HS-27A (cell line): ENCODE measurements around the gene PLCG1.
A peak's percentile ranks its signal among the peaks of the same experiment; 100 is the strongest.
"Not testable (repeated sequence)": the region's sequence is repeated elsewhere in the genome, so short reads cannot be mapped to it uniquely, and the experiment has no call there.

Experiments used
- DNase-seq: peaks from one replicate; pipeline ENCODE4 v3.0.0-alpha.2; 2012; ENCODE audit warnings: low read depth, missing footprints

The PLCG1 gene

DNA sequence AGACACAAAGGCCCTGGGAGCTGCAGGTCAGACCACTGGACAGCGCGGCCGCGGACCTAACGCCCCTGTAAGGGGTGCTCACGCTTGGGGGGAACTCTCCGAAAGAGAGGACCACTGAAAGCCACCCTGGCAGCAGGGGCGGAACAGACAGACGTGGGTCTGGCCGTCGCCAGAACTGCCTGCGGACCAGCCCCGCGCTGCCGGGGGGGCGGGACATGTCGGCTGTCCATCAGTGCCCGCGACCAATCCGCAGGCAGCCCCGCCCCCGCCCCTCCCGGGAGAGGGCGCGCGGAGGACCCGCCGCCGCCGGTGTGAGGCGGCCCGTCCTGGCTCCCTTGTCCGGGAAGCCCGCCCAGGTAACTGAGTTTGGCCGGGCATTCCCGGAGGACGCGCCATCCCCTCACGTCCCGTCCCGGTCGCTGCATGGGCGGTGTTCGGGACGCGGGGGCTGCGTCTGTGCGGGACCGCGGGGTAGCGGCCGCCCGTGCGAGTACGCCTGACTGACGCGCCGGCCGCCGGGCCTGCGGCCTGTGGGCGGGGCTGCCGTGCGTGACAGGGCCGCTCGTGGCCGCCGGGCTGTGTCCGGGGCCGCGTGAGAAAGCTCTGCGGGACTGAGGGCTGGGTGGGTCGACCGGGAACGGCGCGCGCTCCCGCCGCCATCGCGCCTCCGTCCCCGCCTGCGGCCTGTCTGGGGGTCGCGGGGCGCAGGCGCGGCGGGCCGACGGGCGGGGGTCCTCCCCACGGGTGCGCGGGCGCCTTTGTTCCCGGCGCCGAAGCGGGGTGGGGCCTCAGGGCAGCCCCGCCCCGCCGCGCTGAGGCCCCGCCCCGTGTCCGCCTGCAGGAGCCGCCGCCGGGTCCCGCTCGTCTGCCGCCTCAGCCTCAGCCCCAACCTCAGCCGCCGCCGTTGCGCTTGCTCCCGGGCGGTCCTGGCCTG is at the start of gene PLCG1:
Gene PLCG1 (plus strand): TSS at position 864 of the 934 bp plus-strand sequence. CDS start 99 bp downstream, outside the sequence.
- peak; percentile 50 for DNase-seq

DNA sequence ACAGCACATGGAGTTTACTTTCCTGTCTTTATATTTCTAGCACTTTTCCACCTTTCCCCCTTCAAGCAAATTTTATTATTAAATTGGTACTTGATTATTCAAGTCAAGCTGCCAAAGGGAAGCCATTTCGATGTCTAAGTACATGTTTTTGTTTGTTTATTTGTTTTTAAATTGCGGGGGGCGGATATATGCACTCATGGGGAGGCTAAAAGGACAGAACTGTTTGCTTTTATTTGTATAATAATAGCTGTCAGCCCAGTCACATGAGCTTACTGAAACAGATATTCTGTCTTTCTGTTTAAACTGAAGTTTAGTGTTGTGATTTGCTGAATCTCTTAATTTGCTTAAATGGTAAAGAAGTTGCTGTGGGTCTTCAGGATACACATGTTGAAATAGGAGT is 49.6 kb upstream of the PLCG1 start:
- DNase-seq: no peak

DNA sequence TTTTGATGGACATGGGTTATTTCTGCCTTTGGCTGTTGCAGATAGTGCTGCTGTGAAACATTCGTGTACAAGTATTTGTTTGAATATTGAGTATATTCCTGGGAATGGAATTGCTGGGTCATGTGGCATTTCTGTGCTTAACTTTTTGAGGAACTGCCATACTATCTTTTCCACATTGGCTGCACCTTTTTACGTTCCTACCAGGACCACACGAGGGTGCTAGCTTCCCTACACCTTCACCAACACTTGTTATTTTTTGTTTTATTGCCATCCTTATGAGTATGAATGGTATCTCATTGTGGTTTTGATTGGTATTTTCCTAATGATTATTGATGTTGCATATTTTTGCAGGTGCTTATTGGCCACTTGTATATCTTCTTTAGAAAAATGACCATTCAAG is 47.8 kb upstream of the PLCG1 start:
- no peak for DNase-seq

DNA sequence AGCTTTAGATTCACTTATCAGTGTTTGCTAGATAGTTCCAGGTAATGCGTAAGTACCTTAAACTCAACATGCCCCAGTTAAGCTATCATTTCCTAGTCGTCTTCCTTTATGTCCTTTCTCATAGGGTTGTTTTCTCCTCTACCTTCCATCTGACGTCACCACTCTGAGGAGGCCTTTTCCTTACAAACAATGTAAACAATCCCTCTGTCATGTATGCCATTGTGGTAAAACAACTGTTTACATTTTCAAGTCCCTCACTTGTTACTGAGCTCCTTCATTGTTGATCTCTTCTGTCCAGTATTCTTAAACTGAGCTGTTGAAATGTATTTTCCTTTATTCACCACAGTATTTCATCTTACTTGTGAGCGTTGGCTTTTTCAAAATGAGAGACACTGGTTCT is 45.4 kb upstream of the PLCG1 start:
- no peak for DNase-seq

DNA sequence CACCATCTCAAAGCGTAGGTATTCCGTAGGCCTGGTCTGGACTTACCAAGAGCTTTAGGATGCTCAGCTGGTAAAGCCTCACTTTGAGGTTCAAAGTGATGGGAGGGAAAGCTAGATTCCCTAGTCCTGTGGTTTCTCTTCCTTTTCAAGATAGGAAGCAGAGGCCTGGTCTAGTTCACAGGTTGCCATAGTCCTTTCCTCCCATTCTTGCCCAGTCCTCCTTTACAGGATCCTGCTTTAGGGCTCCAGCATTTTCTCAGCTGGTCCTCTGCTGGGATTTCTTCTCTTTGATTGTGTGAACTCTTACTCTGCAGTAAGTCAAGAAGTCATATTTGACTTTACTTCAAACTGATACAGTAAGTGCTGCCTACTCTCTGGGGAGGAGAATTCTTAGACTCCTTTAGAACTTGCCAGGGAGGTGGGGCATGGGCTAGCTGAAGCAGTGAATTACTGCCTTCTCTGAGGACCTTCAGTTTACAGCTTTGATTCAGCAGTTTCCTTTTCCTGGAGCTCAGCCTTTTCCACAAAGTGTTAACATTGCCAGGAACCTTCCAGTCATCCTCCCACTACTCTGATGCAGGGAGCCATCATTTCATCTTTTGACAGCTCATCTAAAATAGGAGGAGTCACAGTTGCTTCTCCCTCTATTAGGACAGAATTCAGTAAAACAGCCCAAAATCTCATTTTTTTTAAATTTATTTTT is 42.8 kb upstream of the PLCG1 start:
- DNase-seq: no peak

DNA sequence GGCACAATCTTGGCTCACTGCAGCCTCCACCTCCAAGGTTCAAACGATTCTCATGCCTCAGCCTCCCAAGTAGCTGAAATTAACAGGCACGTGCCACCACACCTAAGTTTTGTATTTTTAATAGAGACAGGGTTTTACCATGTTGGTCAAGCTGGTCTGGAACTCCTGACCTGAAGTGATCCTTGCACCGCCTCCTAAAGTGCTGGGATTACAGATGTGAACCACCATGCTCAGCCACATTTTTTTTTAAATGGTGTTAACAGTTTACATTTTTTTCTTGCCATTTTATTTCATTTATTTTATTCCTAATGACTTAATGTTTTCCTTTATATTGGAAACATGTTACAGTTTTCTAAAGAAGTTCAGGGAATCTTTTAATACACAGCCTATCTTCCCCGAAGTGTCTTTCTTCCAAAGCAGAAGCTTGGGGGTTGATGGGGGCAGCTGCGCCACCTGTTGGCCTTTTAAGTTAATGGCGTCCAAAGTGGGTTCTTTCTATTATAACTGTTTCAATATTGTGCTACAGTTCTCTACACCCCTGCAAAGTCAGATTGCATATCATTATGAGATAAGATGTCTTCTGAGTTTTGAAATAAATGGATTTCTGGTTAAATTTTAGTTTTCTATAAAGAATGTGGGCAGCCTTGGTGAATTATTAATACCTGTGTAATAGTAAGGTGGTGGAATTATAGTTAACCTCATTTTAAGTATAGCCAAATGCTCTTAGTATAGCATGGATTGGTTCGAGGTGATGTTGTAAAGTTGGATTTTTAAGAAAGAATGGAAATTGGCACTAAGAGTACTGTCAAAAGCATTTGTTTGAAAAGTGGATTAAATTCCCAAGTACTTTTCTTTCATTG is 42.0 kb upstream of the PLCG1 start:
- DNase-seq: no peak

DNA sequence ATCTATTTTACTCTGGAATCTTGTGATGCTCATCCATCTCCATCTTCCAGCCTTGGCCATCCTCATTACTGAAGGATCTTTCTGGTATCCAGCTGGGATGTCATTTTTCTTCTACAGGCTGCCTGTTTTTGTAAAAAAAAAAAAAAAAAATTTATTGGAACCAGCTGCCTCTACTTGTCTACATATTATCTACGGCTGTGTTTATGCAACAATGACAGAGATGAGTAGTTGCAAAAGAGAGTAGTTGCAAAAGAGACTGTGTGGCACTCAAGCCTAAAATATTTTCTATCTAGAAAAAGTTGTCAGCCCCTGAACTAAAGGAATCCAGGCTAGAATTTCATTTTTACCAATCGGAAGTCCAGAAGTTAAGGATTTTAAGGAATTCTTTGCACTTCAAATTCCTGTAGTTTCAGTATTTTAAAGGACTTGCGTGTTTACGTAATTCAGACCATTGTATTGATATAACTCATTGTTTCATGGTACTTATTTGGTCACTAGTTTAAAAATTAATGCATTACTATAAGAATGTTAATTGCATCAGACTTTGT is 38.6 kb upstream of the PLCG1 start:
- DNase-seq: no peak

DNA sequence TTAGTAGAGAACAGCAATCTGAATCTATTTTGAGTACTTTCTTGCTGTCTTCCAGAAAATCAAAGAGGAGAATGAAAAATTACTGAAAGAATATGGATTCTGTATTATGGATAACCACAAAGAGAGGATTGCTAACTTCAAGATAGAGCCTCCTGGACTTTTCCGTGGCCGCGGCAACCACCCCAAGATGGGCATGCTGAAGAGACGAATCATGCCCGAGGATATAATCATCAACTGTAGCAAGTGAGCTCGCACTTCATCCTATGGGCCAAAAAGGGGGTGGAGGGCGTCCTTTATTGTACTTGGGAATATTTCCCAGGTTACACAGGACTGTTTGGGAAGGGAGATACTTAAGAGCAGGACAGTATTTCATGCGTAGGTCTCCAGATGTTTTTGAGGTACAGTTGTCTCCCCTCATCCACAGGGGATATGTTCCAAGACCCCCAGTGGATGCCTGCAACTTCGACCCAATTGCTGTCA is 37.3 kb upstream of the PLCG1 start:
- no peak for DNase-seq

DNA sequence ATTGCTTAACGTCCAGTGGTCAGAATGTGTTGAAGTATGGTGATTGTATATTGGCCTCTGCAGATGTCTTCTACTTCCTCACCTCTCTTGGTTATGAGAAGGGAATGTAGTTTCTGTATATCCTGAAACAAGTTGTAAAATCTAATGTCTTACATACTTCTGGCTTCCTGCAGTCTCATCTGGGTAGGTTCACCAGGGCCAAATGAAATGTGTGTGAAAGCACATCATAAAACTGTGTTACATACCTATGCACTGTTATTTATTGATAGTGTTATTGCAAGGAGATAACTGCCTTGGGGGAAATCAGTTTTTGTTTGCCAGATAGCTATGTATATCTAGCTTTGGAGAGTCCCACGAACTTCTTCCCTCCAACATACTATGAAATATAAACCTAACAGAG is 35.7 kb upstream of the PLCG1 start:
- DNase-seq: no peak

DNA sequence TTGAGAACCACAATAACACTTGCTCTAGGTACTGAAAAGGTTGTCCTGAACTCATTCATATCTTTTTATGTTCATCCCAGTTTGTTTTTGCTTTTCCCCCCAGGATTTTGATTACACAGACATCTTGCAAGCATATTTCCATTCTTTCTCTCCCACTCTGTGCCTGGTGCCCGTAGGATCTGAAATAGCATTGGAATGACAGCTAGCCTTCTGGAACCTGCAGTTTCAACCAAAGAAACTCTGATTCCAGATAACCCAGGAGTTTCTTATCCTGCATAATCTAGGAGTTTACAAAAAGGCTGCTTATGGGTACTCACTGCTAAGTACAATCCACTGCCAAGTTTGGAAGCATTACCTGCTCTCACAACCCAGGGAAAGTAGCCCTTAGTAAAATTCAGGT is 28.8 kb upstream of the PLCG1 start:
- no peak for DNase-seq

DNA sequence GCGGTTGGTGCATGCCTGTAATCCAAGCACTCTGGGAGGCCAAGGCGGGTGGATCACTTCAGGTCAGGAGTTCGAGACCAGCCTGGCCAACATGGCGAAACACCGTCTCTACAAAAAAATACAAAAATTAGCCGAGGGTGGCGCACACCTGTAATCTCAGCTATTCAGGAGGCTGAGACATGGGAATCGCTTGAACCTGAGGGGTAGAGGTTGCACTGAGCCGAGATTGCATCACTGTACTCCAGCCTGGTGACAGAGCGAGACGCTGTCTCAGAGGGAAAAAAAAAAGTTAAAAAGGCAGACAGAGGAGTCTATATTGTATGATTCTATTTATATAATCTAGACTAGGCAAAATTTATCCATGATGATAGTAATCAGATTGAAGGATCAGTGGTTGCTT is 27.3 kb upstream of the PLCG1 start:
- DNase-seq: no peak

DNA sequence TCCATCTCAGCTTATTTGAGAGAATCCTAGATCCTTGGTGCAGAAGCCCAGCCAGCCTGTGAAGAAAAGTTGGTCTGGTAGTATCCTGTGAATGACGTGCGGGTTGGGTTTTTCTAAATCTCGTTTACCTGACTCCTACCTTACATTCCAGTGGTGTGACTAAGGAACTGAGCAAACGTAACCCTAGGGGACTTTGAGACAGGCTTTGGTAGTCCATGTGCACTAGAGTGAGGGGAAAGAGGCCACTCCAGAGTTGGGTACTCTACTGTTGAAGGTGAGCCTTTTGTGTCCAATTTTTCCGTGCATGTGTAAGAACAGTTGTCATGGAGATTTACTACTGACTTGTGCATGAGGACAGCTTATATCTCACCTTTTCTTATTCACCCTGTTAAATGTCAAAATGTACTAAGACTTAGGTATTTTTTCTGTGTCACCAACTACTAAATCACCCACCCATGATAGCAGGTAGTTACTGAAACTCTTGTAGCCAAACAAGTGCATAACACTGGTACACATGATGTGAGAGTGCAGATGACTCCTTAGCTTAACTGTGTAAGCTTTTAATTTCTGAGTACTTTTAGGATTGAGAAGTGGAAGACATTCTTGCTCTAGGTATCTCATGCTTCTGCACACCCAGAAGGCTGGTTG is 26.3 kb upstream of the PLCG1 start:
- no peak for DNase-seq

DNA sequence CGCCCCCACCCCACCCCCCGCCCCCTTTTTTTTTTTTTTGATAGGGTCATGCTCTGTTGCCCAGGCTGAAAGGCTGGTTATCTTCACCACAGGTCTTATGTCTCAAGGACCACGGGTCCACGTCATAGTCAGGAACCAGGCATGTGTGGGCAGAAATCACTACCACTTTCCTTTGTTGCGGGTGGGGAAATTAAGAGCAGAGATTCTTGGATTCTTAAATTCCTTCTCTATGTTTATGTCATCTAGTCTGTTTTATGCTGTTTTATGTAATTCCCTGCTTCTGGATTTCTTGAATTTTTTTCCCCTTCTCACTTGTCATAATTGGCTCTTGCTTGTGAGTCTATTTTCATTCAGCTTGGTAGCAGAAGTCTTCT is 25.8 kb upstream of the PLCG1 start:
- DNase-seq: no peak

DNA sequence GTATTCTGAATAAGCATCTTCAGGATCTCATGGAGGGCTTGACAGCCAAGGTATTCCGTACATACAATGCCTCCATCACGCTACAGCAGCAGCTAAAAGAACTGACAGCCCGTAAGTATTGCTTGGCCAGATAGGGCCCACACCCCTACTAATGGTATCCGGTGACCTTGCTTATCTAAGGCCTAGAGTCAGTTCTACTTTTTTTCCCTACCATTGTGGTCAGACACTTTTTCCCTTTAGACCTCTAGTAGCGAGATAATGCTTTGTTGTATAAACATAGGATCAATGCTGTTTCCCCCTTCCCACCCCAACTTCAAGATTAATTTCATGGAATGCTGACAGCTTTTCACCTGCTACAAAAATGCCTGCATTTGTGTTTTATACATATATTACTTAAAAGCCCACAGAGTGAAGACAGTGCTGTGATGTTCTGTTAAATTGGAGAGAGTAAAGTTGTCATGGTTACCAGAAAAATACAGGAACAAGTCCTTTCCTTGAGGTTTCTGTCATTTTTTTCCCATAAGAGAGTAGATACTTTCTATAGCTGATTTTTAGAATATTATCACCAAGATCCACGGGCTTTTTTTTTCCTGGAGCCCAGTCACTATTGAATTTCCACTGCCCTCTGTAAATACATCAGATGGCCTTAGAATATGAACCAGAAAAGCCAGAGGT is 20.9 kb upstream of the PLCG1 start:
- no peak for DNase-seq

DNA sequence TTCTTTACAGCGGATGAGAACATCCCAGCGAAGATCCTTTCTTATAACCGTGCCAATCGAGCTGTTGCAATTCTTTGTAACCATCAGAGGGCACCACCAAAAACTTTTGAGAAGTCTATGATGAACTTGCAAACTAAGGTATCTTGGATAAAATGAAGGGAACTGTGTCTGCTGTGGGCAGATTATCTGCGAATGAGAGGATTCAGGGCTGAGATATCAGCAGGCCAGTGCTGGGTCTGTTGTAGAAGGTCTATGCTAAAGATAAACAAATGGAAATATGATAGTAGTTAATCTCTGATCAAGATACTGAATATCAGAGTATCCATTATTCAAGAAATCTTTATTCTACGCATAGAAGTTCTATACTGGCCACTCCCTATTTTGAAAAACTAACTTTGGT is 19.2 kb upstream of the PLCG1 start:
- not testable (repeated sequence) for DNase-seq

DNA sequence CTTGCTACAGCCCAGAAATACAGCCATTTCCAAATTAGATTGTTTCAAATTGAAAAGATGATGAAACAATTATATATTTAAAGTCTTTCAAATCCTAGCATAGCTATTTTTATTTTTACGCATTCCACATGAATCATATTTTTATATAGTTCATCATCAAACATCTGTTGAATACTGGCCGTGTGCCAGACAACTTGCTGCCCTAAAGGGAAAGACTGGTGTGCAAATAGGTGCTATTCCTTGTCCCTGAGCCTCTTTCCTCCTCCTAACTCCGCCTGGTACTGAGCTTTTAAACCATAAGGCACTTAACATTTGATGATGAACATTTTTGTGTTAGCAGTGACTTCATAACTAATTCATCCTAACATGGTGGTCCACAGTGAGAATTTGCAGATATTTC is 18.7 kb upstream of the PLCG1 start:
- no peak for DNase-seq

DNA sequence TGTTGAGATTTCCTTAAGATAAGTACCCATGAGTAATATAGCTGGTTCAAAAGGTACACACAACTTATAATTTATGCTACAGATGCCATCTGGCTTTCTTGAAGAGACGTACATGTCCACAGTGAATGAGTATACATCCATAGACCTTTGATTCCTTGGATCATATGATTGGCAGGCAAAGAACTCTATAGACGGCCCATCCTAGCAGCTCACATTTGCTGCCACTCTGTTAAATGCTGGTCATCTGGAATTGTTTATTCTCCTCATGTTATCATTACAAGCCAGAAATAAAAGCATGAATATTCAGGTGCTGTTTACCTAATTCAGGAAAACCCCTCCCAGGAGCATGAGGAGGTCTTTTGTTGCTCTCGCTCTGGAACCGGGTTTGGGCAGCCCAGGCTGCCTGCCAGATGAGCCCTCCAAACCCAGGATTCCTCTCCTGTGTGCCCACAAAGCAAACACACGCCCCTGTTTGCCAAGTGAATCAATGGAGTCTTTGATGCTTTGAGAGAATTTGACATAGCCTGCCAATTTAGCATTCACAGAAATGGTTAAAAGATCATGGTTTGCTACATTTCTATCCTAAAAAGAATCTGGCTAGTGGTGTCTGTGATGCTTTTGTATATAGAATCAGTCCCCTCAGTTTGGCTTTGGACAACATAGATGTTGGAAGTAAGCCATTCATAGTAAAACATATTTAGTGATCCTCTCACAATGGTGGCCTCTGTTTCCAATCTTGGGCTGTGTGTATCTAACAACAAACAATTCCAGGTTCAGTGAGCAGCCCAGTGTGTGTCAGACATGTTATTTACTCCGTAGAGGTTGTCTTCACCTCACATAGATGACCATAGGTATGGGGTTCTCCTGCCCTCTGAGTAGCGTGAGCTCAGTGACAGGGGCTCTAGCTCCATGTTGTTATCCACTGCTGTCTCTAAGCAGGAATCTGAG is 17.5 kb upstream of the PLCG1 start:
- DNase-seq: no peak

DNA sequence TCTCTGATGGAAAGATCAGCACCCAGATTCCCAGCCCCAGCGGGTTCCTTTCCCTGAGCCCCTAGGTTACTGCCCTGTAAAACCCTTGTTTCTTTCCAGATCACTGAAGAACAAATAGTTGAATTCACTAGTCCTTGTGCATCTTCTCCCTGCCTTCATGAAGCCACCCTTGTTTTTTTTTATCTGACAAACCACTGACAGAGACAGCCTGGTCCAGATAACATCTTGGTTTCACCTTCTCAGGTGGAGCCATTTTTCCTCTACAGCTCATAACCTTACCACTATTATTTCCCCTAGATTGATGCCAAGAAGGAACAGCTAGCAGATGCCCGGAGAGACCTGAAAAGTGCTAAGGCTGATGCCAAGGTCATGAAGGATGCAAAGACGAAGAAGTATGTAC is 15.9 kb upstream of the PLCG1 start:
- DNase-seq: no peak

DNA sequence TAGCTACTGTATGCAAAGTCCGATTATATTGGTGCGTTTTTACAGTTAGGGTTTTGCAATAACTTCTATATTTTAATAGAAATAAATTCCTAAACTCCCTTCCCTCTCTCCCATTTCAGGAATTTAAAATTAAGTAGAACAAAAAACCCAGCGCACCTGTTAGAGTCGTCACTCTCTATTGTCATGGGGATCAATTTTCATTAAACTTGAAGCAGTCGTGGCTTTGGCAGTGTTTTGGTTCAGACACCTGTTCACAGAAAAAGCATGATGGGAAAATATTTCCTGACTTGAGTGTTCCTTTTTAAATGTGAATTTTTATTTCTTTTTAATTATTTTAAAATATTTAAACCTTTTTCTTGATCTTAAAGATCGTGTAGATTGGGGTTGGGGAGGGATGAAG is 13.7 kb upstream of the PLCG1 start:
- DNase-seq: no peak
